Neutrophil (primary cell): ENCODE measurements around the gene SIAH1.

Source experiments
- H3K27ac ChIP-seq: fragments of 200-600 bp; sonication (generic); 2 replicates; pipeline ENCODE4 v1.5.1; 2016; ENCODE audit warnings: mild to moderate bottlenecking, moderate library complexity
- H3K27me3 ChIP-seq: fragments of 200-600 bp; sonication (generic); 2 replicates; pipeline ENCODE4 v1.6.0; 2016; ENCODE audit warnings: mild to moderate bottlenecking
- H3K36me3 ChIP-seq: fragments of 200-600 bp; sonication (generic); 2 replicates; pipeline ENCODE4 v1.5.1; 2017
- H3K4me1 ChIP-seq, 2 experiments: fragments of 200-600 bp in 1 of 2; sonication (generic) in 1 of 2; 1 replicate in 1 of 2; 2 replicates in 1 of 2; pipeline versions ENCODE4 v1.5.1 to v1.6.1; 2013 to 2016; ENCODE audit warnings: low read depth in 1 of 2, low read length in 1 of 2, mild to moderate bottlenecking in 1 of 2, moderate library complexity in 1 of 2; ENCODE audit not compliant: control insufficient read depth in 1 of 2, insufficient read depth in 1 of 2
- H3K4me3 ChIP-seq, 2 experiments: fragments of 200-600 bp in 1 of 2; sonication (generic) in 1 of 2; 1 replicate in 1 of 2; 2 replicates in 1 of 2; pipeline ENCODE4 v1.5.1; 2013 to 2016; ENCODE audit warnings: low read depth in 1 of 2, low read length in 1 of 2, mild to moderate bottlenecking in 1 of 2, moderate library complexity in 1 of 2
- H3K9me3 ChIP-seq: fragments of 200-600 bp; sonication (generic); 2 replicates; pipeline ENCODE4 v1.5.1; 2016
- CTCF ChIP-seq: fragments of 200-600 bp; sonication (generic); IDR thresholded peaks from 2 replicates; pipeline ENCODE4 v1.5.1; 2016; ENCODE audit warnings: antibody characterized with exemption

SIAH1 gene

DNA sequence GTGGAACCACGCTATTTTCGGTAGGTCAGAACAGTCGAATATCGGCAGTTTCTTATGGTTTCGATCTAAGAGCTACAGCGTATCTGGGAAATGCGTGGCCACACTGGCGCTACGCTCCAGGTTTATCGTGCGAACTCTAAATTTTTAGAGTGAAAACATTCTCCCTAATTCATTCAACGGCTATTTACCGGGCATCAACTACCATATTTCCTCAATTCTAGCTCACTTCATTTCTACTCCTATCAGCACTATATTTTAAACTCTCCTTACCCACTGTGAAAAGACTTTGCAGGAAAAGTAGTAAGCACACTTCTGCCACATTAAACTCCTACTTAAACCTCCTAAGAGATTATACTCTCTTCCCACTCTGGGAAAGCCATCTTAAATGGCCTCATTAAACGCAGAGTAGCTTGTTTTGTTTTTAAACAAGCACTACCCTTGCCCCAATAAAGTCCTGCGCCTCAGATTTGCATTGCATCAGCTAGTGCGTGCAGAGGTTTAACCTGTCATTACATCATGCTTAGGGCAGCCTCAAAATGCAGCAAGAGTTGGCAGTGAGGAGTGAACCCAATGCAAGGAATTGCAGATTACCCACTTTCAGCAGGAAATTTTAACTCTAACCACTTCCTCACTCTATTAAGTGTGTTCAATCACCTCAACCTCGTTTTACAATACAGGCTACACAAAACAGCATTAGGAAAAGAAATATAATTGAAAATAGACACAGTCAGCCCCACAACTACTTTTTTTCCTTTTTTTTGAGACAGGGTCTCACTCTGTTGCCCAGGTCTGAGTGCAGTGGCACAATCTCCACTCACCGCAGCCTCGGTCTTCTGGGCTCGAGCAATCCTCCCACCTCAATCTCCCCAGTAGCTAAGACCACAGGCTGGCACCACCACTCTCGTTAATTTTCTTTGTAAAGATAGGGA is 18.8 kb downstream of the SIAH1 start:
- H3K27ac ChIP-seq: peak overlapping the region; percentile 86
- no peaks in the 10 kb centered on the region for H3K27me3 ChIP-seq
- no peak for TF ChIP-seq CTCF
- H3K4me1 ChIP-seq: peaks cover 27 to 29% of the 10 kb centered on the region in 2 experiments
- H3K4me3 ChIP-seq: peak overlapping the region; percentile 73 to 75
- H3K9me3 ChIP-seq: no peaks in the 10 kb centered on the region
- peaks cover 8% of the 10 kb centered on the region for H3K36me3 ChIP-seq

DNA sequence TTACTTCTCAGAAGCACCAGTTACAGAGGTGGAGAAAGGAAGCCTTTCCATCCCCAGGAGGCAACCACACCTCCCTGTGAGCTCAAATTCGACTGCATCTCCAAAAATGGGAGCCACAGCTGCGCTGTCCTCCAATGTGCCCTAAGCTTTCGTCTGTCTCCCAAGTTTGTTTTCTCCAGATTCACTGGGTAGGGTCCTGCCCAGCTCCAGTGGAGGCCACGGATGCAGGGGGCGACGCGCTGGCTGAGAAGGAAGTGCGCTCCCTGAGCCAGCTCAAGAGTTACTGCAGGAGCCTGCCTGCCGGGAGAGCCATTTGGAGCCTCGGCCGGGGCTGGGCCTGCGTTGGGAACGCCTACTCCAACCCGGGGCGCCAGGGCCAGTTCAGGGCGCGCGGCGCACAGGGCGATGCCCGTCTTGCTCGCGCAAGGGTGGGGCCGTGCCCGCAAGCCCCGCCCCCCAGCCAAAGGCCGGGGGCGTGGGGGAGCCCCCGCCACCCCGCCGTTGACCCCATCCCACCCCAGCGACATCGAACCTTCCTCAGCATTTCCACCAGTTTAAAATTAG is 19.5 kb downstream of the SIAH1 start:
- Histone ChIP-seq H3K36me3 (peaks cover 13% of the 10 kb centered on the region), H3K4me1 (peaks cover 27 to 29% of the 10 kb centered on the region in 2 experiments), H3K4me3 (peak overlapping the region; percentile 73 to 75), H3K27ac (peak overlapping the region; percentile 86), H3K9me3 (no peaks in the 10 kb centered on the region), H3K27me3 (no peaks in the 10 kb centered on the region)
- TF ChIP-seq CTCF: no peak

GRCh38 chr16:48365025-48365600 is 20.1 kb downstream of the SIAH1 start:
- TF ChIP-seq CTCF: no peak
- Histone ChIP-seq H3K9me3 (no peaks in the 10 kb centered on the region), H3K4me3 (peak overlapping the region; percentile 73 to 75)

GRCh38 chr16:48361540-48362144 is 23.6 kb downstream of the SIAH1 start:
- Histone ChIP-seq H3K4me1 (peaks cover 16 to 18% of the 10 kb centered on the region in 2 experiments), H3K27ac (no peak overlapping the region), H3K27me3 (no peaks in the 10 kb centered on the region), H3K36me3 (peaks cover 17% of the 10 kb centered on the region), H3K4me3 (no peak overlapping the region), H3K9me3 (no peaks in the 10 kb centered on the region)
- no peak for TF ChIP-seq CTCF

More at GRCh38 chr16:48365025-48365600, 20.1 kb downstream of the SIAH1 start:
- Histone ChIP-seq H3K36me3 (peaks cover 13% of the 10 kb centered on the region), H3K27ac (peak overlapping the region; percentile 86), H3K27me3 (no peaks in the 10 kb centered on the region), H3K4me1 (peaks cover 27 to 29% of the 10 kb centered on the region in 2 experiments)

DNA sequence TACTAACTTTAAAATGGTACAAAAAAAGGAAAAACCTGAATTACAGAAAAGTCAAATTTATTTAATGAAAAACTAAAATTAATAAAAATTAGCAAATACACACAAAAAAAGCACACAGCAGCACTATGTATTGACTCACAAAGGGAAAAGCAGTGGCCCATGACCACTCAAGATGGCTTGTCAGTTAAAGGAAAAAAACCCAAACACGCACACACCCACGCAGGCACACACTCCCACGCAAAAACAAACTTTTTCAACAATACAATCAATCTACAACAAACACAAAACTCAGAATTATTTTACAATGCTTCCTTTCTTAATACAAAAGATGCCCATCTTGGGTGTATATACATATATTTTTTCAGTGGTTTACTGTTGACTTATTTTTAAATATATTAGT is 24.2 kb downstream of the SIAH1 start:
- Histone ChIP-seq H3K36me3 (peaks cover 17% of the 10 kb centered on the region), H3K9me3 (no peaks in the 10 kb centered on the region), H3K27me3 (no peaks in the 10 kb centered on the region), H3K4me3 (no peak overlapping the region), H3K27ac (no peak overlapping the region), H3K4me1 (peaks cover 11 to 12% of the 10 kb centered on the region in 2 experiments)
- TF ChIP-seq CTCF: no peak
